ENCODE results near the gene MX2. TPM values are rescaled to one million over a fixed set of nuclear protein-coding genes. Genes with fewer than 3 reads are reported as not detected.

Gene MX2
- total and polyA plus RNA-seq, 7 experiments from 2014 or later, result 46.7 to 116 (median 99.8) TPM

GRCh38 chr21:41431788-41432548 is 70.1 kb downstream of the MX2 start:
- ChIA-PET CTCF (no interaction called here), POLR2A (interaction anchor here (1.0 kb wide), 1 partner anchor 63 kb away, joined by 5 read pairs; no protein-coding TSS in a partner anchor)
- Mint-ChIP-seq H3K27ac (peak overlapping the region in 1 of 9 donors; percentile 42), H3K9me3 (peaks cover 0 to 21% (median 3%) of the 10 kb centered on the region in 11 donors), H3K36me3 (peaks cover 45 to 83% (median 68%) of the 10 kb centered on the region in 5 donors), H3K27me3 (no peaks in the 10 kb centered on the region), H3K4me3 (peak overlapping the region in 1 of 10 donors; percentile 45), H3K4me1 (peaks cover 14 to 80% (median 30%) of the 10 kb centered on the region in 7 donors)
- peaks cover 17 to 70% (median 30%) of the 10 kb centered on the region in 3 experiments for H3K36me3 ChIP-seq (ENCODE audit: control insufficient read depth in 2 of 3, insufficient read depth in 3 of 3, low read length in 3 of 3)
- no peaks in the 10 kb centered on the region for H3K27me3 ChIP-seq (ENCODE audit: control insufficient read depth in 2 of 2, insufficient read depth in 2 of 2, low read length in 2 of 2)
- DNase-seq, result no peak
- H3K9me3 ChIP-seq (ENCODE audit: control insufficient read depth in 2 of 3, low read length in 3 of 3), result no peaks in the 10 kb centered on the region
- intact Hi-C loops (cut with micrococcal nuclease), result no loop called here
- no peak overlapping the region for H3K27ac ChIP-seq (ENCODE audit: low read depth, low read length)
- ATAC-seq, result no peak
- H3K4me1 ChIP-seq (ENCODE audit: control insufficient read depth in 2 of 2, insufficient read depth in 2 of 2, low read length in 2 of 2), result peaks cover 0 to 8% of the 10 kb centered on the region in 2 donors
- H3K4me3 ChIP-seq (ENCODE audit: low read length), result no peak overlapping the region

- intact Hi-C loops (cut with micrococcal nuclease), result no loop called here
- H3K36me3 ChIP-seq (ENCODE audit: control insufficient read depth in 2 of 3, insufficient read depth in 3 of 3, low read length in 3 of 3), result peaks cover 20 to 79% (median 35%) of the 10 kb centered on the region in 3 experiments
- H3K9me3 ChIP-seq (ENCODE audit: control insufficient read depth in 2 of 3, low read length in 3 of 3), result no peaks in the 10 kb centered on the region
- Mint-ChIP-seq H3K27me3 (no peaks in the 10 kb centered on the region), H3K9me3 (peaks cover 0 to 21% (median 3%) of the 10 kb centered on the region in 11 donors), H3K4me3 (peak overlapping the region in 1 of 10 donors; percentile 49), H3K27ac (peak overlapping the region in 2 of 9 donors; percentile 48 to 58), H3K36me3 (peaks cover 48 to 82% (median 73%) of the 10 kb centered on the region in 5 donors), H3K4me1 (peaks cover 6 to 78% (median 23%) of the 10 kb centered on the region in 7 donors)
- DNase-seq, result no peak
- H3K27ac ChIP-seq (ENCODE audit: low read depth, low read length), result no peak overlapping the region
- no peak overlapping the region for H3K4me3 ChIP-seq (ENCODE audit: low read length)
- no peak for ATAC-seq
- CTCF ChIA-PET, result no interaction called here
- no peaks in the 10 kb centered on the region for H3K4me1 ChIP-seq (ENCODE audit: control insufficient read depth in 2 of 2, insufficient read depth in 2 of 2, low read length in 2 of 2)
- POLR2A ChIA-PET, result interaction anchor here (1.0 kb wide), 1 partner anchor 64 kb away, joined by 5 read pairs; no protein-coding TSS in a partner anchor
- no peaks in the 10 kb centered on the region for H3K27me3 ChIP-seq (ENCODE audit: control insufficient read depth in 2 of 2, insufficient read depth in 2 of 2, low read length in 2 of 2)
Observed at GRCh38 chr21:41432562-41433460, 71.0 kb downstream of the MX2 start.

GRCh38 chr21:41433566-41433965 is 71.7 kb downstream of the MX2 start:
- peak overlapping the region in 1 of 10 donors; percentile 49 for H3K4me3 Mint-ChIP-seq
- CTCF ChIA-PET, result no interaction called here
- peaks cover 6 to 75% (median 17%) of the 10 kb centered on the region in 7 donors for H3K4me1 Mint-ChIP-seq
- H3K27me3 ChIP-seq (ENCODE audit: control insufficient read depth in 2 of 2, insufficient read depth in 2 of 2, low read length in 2 of 2), result no peaks in the 10 kb centered on the region
- no peaks in the 10 kb centered on the region for H3K4me1 ChIP-seq (ENCODE audit: control insufficient read depth in 2 of 2, insufficient read depth in 2 of 2, low read length in 2 of 2)
- intact Hi-C loops (cut with micrococcal nuclease), result no loop called here
- H3K4me3 ChIP-seq (ENCODE audit: low read length), result no peak overlapping the region
- DNase-seq, result no peak
- ATAC-seq, result no peak
- H3K9me3 Mint-ChIP-seq, result peaks cover 0 to 21% (median 3%) of the 10 kb centered on the region in 11 donors
- no peak overlapping the region for H3K27ac ChIP-seq (ENCODE audit: low read depth, low read length)
- H3K27ac Mint-ChIP-seq, result no peak overlapping the region
- peaks cover 22 to 84% (median 38%) of the 10 kb centered on the region in 3 experiments for H3K36me3 ChIP-seq (ENCODE audit: control insufficient read depth in 2 of 3, insufficient read depth in 3 of 3, low read length in 3 of 3)
- H3K36me3 Mint-ChIP-seq, result peaks cover 50 to 86% (median 78%) of the 10 kb centered on the region in 5 donors
- no peaks in the 10 kb centered on the region for H3K9me3 ChIP-seq (ENCODE audit: control insufficient read depth in 2 of 3, low read length in 3 of 3)
- POLR2A ChIA-PET, result no interaction called here
- no peaks in the 10 kb centered on the region for H3K27me3 Mint-ChIP-seq

- Histone ChIP-seq H3K4me1 (ENCODE audit: control insufficient read depth in 2 of 2, insufficient read depth in 2 of 2, low read length in 2 of 2) (no peaks in the 10 kb centered on the region), H3K27ac (ENCODE audit: low read depth, low read length) (no peak overlapping the region), H3K9me3 (ENCODE audit: control insufficient read depth in 2 of 3, low read length in 3 of 3) (no peaks in the 10 kb centered on the region), H3K4me3 (ENCODE audit: low read length) (no peak overlapping the region), H3K27me3 (ENCODE audit: control insufficient read depth in 2 of 2, insufficient read depth in 2 of 2, low read length in 2 of 2) (no peaks in the 10 kb centered on the region), H3K36me3 (ENCODE audit: control insufficient read depth in 2 of 3, insufficient read depth in 3 of 3, low read length in 3 of 3) (peaks cover 22 to 94% (median 24%) of the 10 kb centered on the region in 3 experiments)
- DNase-seq (no peak), ATAC-seq (no peak)
- Mint-ChIP-seq H3K4me1 (peaks cover 3 to 65% (median 9%) of the 10 kb centered on the region in 7 donors), H3K36me3 (peaks cover 47 to 90% (median 81%) of the 10 kb centered on the region in 5 donors), H3K27ac (peak overlapping the region in 1 of 9 donors; percentile 88), H3K4me3 (no peak overlapping the region), H3K27me3 (no peaks in the 10 kb centered on the region), H3K9me3 (peaks cover 0 to 21% (median 3%) of the 10 kb centered on the region in 11 donors)
- POLR2A ChIA-PET, result no interaction called here
- CTCF ChIA-PET, result no interaction called here
- intact Hi-C loops (cut with micrococcal nuclease), result no loop called here
Observed at GRCh38 chr21:41435706-41436105, 73.9 kb downstream of the MX2 start.

GRCh38 chr21:41437729-41438128 is 75.9 kb downstream of the MX2 start:
- no peak for ATAC-seq
- Mint-ChIP-seq H3K36me3 (peaks cover 36 to 90% (median 72%) of the 10 kb centered on the region in 5 donors), H3K4me1 (peaks cover 3 to 65% (median 9%) of the 10 kb centered on the region in 7 donors), H3K9me3 (peaks cover 0 to 21% (median 3%) of the 10 kb centered on the region in 11 donors), H3K27me3 (no peaks in the 10 kb centered on the region), H3K4me3 (no peak overlapping the region), H3K27ac (peak overlapping the region in 2 of 9 donors; percentile 25 to 27)
- Histone ChIP-seq H3K9me3 (ENCODE audit: control insufficient read depth in 2 of 3, low read length in 3 of 3) (no peaks in the 10 kb centered on the region), H3K27me3 (ENCODE audit: control insufficient read depth in 2 of 2, insufficient read depth in 2 of 2, low read length in 2 of 2) (no peaks in the 10 kb centered on the region), H3K27ac (ENCODE audit: low read depth, low read length) (no peak overlapping the region), H3K4me1 (ENCODE audit: control insufficient read depth in 2 of 2, insufficient read depth in 2 of 2, low read length in 2 of 2) (no peaks in the 10 kb centered on the region), H3K4me3 (ENCODE audit: low read length) (no peak overlapping the region), H3K36me3 (ENCODE audit: control insufficient read depth in 2 of 3, insufficient read depth in 3 of 3, low read length in 3 of 3) (peaks cover 26 to 100% (median 26%) of the 10 kb centered on the region in 3 experiments)
- ChIA-PET POLR2A (interaction anchor here (0.8 to 1.4 kb wide), 3 partner anchors 12 to 28 kb away, joined by 3 to 6 read pairs (median 3); partner anchors contain the start of gene MX1), CTCF (no interaction called here)
- no peak for DNase-seq
- intact Hi-C loops (cut with micrococcal nuclease), result no loop called here

GRCh38 chr21:41438425-41439113 is 76.7 kb downstream of the MX2 start:
- ATAC-seq, result no peak
- no peaks in the 10 kb centered on the region for H3K27me3 Mint-ChIP-seq
- DNase-seq, result no peak
- intact Hi-C loops (cut with micrococcal nuclease), result no loop called here
- H3K4me3 Mint-ChIP-seq, result no peak overlapping the region
- peaks cover 0 to 18% (median 2%) of the 10 kb centered on the region in 11 donors for H3K9me3 Mint-ChIP-seq
- H3K27ac Mint-ChIP-seq, result peak overlapping the region in 1 of 9 donors; percentile 26
- Histone ChIP-seq H3K27ac (ENCODE audit: low read depth, low read length) (no peak overlapping the region), H3K36me3 (ENCODE audit: control insufficient read depth in 2 of 3, insufficient read depth in 3 of 3, low read length in 3 of 3) (peaks cover 29 to 100% (median 34%) of the 10 kb centered on the region in 3 experiments), H3K27me3 (ENCODE audit: control insufficient read depth in 2 of 2, insufficient read depth in 2 of 2, low read length in 2 of 2) (no peaks in the 10 kb centered on the region), H3K4me1 (ENCODE audit: control insufficient read depth in 2 of 2, insufficient read depth in 2 of 2, low read length in 2 of 2) (no peaks in the 10 kb centered on the region), H3K4me3 (ENCODE audit: low read length) (no peak overlapping the region), H3K9me3 (ENCODE audit: control insufficient read depth in 2 of 3, low read length in 3 of 3) (no peaks in the 10 kb centered on the region)
- H3K4me1 Mint-ChIP-seq, result peaks cover 0 to 64% (median 7%) of the 10 kb centered on the region in 7 donors
- CTCF ChIA-PET, result no interaction called here
- POLR2A ChIA-PET, result interaction anchor here (0.7 to 1.4 kb wide), 3 partner anchors 13 to 27 kb away, joined by 3 read pairs; partner anchors contain the start of gene MX1
- H3K36me3 Mint-ChIP-seq, result peaks cover 33 to 90% (median 69%) of the 10 kb centered on the region in 5 donors

All from naive thymus-derived CD4-positive, alpha-beta T cell (primary cell).